Endothelial cell of umbilical vein (primary cell): Measurements from ENCODE around the gene SORCS2. TPM values are rescaled to one million over a fixed set of nuclear protein-coding genes. Genes with fewer than 3 reads are reported as not detected.

Source experiments
- BruUV-seq: library from RNA; stranded (reverse); fragments of 400-500 nt; replicated peaks from 2 replicates; lab custom pipeline; 2021; lab: Mats Ljungman, UMichigan
- CTCF ChIA-PET: fragments of 300-600, 350-600 bp; sonication (Branson Sonifier 250); formaldehyde crosslinking; loops from one replicate; lab custom pipeline; 2021; ENCODE audit warnings: antibody characterized with exemption, inconsistent platforms; lab: Charles Lee
- POLR2A ChIA-PET: fragments of 300-600, 350-600 bp; sonication (Branson Sonifier 250); formaldehyde crosslinking; loops from one replicate; lab custom pipeline; 2021; ENCODE audit warnings: antibody characterized with exemption, inconsistent platforms; lab: Charles Lee
- DNase-seq: peaks from one replicate; pipeline ENCODE4 v3.0.0-alpha.2; 2011; ENCODE audit warnings: low read depth, low spot score
- FAIRE-seq: peaks from 2 replicates; lab custom pipeline; 2011; peaks lifted over from hg19 to GRCh38; lab: Jason Lieb, UNC
- H2AFZ ChIP-seq: 2 replicates; pipeline ENCODE4 v1.6.0; 2012; ENCODE audit warnings: low read depth, low read length, control low read depth, inconsistent platforms
- H3K27ac ChIP-seq: 2 replicates; pipeline ENCODE4 v1.5.1; 2011; ENCODE audit warnings: low read depth, mild to moderate bottlenecking, control low read depth, low read length, moderate library complexity; ENCODE audit not compliant: insufficient read depth
- H3K27me3 ChIP-seq, 2 experiments: 2 replicates each; pipeline versions ENCODE4 v1.6.0 to v1.6.1; 2011; ENCODE audit warnings: low read length in 2 of 2, mixed read lengths in 1 of 2; ENCODE audit not compliant: control insufficient read depth in 2 of 2, insufficient read depth in 2 of 2
- H3K36me3 ChIP-seq, 2 experiments: 2 replicates in 1 of 2; 3 replicates in 1 of 2; pipeline ENCODE4 v1.5.1; 2011; ENCODE audit warnings: low read length in 2 of 2, mild to moderate bottlenecking in 1 of 2, moderate library complexity in 1 of 2; ENCODE audit not compliant: control insufficient read depth in 2 of 2, insufficient read depth in 2 of 2; ENCODE audit errors: extremely low read depth in 1 of 2
- H3K4me1 ChIP-seq: 3 replicates; pipeline ENCODE4 v1.5.1; 2011; ENCODE audit warnings: mild to moderate bottlenecking, low read length; ENCODE audit not compliant: control insufficient read depth, insufficient read depth; ENCODE audit errors: extremely low read depth
- H3K4me2 ChIP-seq: 2 replicates; pipeline ENCODE4 v1.6.1; 2011; ENCODE audit warnings: low read length, control low read depth, mixed read lengths; ENCODE audit not compliant: insufficient read depth
- H3K4me3 ChIP-seq, 3 experiments: fragments of 200-600 bp in 1 of 3; sonication (generic), shearing (Covaris generic) in 1 of 3; replicated peaks in 1 of 3; 2 replicates each; pipeline ENCODE4 v1.5.1; 2011 to 2016; ENCODE audit warnings: control low read depth in 3 of 3, low read length in 3 of 3, mild to moderate bottlenecking in 2 of 3, inconsistent platforms in 1 of 3, low read depth in 1 of 3, moderate library complexity in 1 of 3; ENCODE audit not compliant: insufficient read depth in 1 of 3
- H3K79me2 ChIP-seq: 2 replicates; pipeline ENCODE4 v1.6.0; 2012; ENCODE audit warnings: low read length, inconsistent platforms; ENCODE audit not compliant: control insufficient read depth, insufficient read depth
- H3K9ac ChIP-seq: replicated peaks from 2 replicates; pipeline ENCODE3; 2011; ENCODE audit warnings: low read length, control low read depth; ENCODE audit not compliant: insufficient read depth; ENCODE audit errors: extremely low read depth
- H3K9me1 ChIP-seq: replicated peaks from 3 replicates; pipeline ENCODE4 v1.6.0; 2011; ENCODE audit warnings: mild to moderate bottlenecking, low read length; ENCODE audit not compliant: control insufficient read depth, insufficient read depth; ENCODE audit errors: extremely low read depth
- H3K9me3 ChIP-seq: replicated peaks from 2 replicates; pipeline ENCODE4 v1.5.1; 2012; ENCODE audit warnings: low read length, inconsistent platforms; ENCODE audit not compliant: control insufficient read depth, insufficient read depth
- H4K20me1 ChIP-seq: replicated peaks from 2 replicates; pipeline ENCODE3; 2011; ENCODE audit warnings: mild to moderate bottlenecking, low read length; ENCODE audit not compliant: control insufficient read depth, insufficient read depth; ENCODE audit errors: extremely low read depth
- EZH2 ChIP-seq: IDR thresholded peaks from 2 replicates; pipeline ENCODE4 v1.6.1; 2012; ENCODE audit warnings: borderline replicate concordance, low read depth, mild to moderate bottlenecking, moderate library complexity, low read length, inconsistent platforms; ENCODE audit not compliant: severe bottlenecking
- FOS ChIP-seq: IDR thresholded peaks from 2 replicates; pipeline ENCODE4 v1.6.1; 2011; ENCODE audit warnings: mild to moderate bottlenecking, low read length, moderate library complexity, borderline replicate concordance; ENCODE audit not compliant: insufficient read depth
- GATA2 ChIP-seq: IDR thresholded peaks from 2 replicates; pipeline ENCODE4 v1.7.0; 2011; ENCODE audit warnings: low read depth, mild to moderate bottlenecking, moderate library complexity, mixed read lengths, low read length; ENCODE audit not compliant: insufficient read length, insufficient read depth
- JUN ChIP-seq: IDR thresholded peaks from 2 replicates; pipeline ENCODE4 v1.6.1; 2011; ENCODE audit warnings: borderline replicate concordance, low read depth; ENCODE audit not compliant: insufficient read length, insufficient read depth
- MYC ChIP-seq: IDR thresholded peaks from one replicate; pipeline ENCODE4 v1.6.1; 2011; ENCODE audit warnings: mild to moderate bottlenecking, low read depth, low read length
- POLR2A ChIP-seq: IDR thresholded peaks from 2 replicates; pipeline ENCODE4 v1.6.1; 2012; ENCODE audit warnings: low read depth, mild to moderate bottlenecking, control low read depth, low read length
- POLR2AphosphoS5 ChIP-seq: IDR thresholded peaks from 2 replicates; pipeline ENCODE4 v1.6.1; 2012; ENCODE audit warnings: low read depth, mild to moderate bottlenecking, control low read depth, low read length, moderate library complexity; ENCODE audit not compliant: insufficient read depth
- dilution Hi-C: fragments of 300-500 bp; cut with MboI; formaldehyde crosslinking; loops from one replicate; pipeline ENCODE4 v1.15.0; 2019; ENCODE audit warnings: low sequenced_read_pairs; ENCODE audit not compliant: extremely low pct_ligation_motif_present
- intact Hi-C: fragments of 100-400 bp; cut with micrococcal nuclease; formaldehyde crosslinking; loops from one replicate; pipeline ENCODE4 v1.10.0; 2022
- polyA plus RNA-seq, 4 experiments: library from polyadenylated mRNA; depleted of rRNA in 3 of 4; stranded (reverse) in 3 of 4; unstranded in 1 of 4; fragments of >200 nt; gene quantifications; 2 replicates each; pipeline versions ENCODE4 v1.2.1 to v1.2.3, GENCODE V29; 2011 to 2012; ENCODE audit warnings: missing spikeins in 1 of 4
- total RNA-seq: library from RNA; stranded (reverse); gene quantifications from 2 replicates; pipeline ENCODE4 v1.2.3, GENCODE V29; 2021
- TF ChIP-seq, protein P1 (sequence below), 2 donors: IDR thresholded peaks; 1 replicate in 1 of 2; 2 replicates in 1 of 2; pipeline ENCODE4 v1.5.1; 2011; ENCODE audit warnings: low read length in 2 of 2, mild to moderate bottlenecking in 2 of 2, moderate library complexity in 2 of 2, control low read depth in 1 of 2, inconsistent platforms in 1 of 2, low read depth in 1 of 2; ENCODE audit not compliant: insufficient read depth in 1 of 2; ENCODE audit errors: extremely low read depth in 1 of 2
- TF ChIP-seq, protein P2 (sequence below): IDR thresholded peaks from 2 replicates; pipeline ENCODE4 v1.6.1; 2011; ENCODE audit not compliant: insufficient read depth, insufficient read length

The SORCS2 gene
- total and polyA plus RNA-seq, 2 donors (not counting 3 experiments of a cell fraction or from before 2014, with no cell fraction given), result not detected

- POLR2A ChIA-PET, result no interaction called here
- CTCF ChIA-PET, result interaction anchor here (0.6 to 2.2 kb wide), 2 partner anchors 10 to 14 kb away, joined by 3 to 9 read pairs; no protein-coding TSS in a partner anchor
These were observed 133.2 kb downstream of the SORCS2 start for GRCh38 chr4:7325541-7325940.

More at GRCh38 chr4:7325541-7325940, 133.2 kb downstream of the SORCS2 start:
- Histone ChIP-seq H3K27me3 (no peaks in the 10 kb centered on the region), H3K9me3 (no peaks in the 10 kb centered on the region), H4K20me1 (no peaks in the 10 kb centered on the region), H3K9ac (no peak overlapping the region), H3K4me1 (no peaks in the 10 kb centered on the region), H2AFZ (no peak overlapping the region), H3K9me1 (no peaks in the 10 kb centered on the region), H3K36me3 (no peaks in the 10 kb centered on the region), H3K79me2 (no peaks in the 10 kb centered on the region), H3K27ac (no peak overlapping the region), H3K4me3 (no peak overlapping the region), H3K4me2 (no peak overlapping the region)
- TF ChIP-seq EZH2 (no peak), POLR2A (no peak), JUN (no peak), POLR2AphosphoS5 (no peak), FOS (no peak), GATA2 (no peak), MYC (no peak)
- TF ChIP-seq, protein P1, sequence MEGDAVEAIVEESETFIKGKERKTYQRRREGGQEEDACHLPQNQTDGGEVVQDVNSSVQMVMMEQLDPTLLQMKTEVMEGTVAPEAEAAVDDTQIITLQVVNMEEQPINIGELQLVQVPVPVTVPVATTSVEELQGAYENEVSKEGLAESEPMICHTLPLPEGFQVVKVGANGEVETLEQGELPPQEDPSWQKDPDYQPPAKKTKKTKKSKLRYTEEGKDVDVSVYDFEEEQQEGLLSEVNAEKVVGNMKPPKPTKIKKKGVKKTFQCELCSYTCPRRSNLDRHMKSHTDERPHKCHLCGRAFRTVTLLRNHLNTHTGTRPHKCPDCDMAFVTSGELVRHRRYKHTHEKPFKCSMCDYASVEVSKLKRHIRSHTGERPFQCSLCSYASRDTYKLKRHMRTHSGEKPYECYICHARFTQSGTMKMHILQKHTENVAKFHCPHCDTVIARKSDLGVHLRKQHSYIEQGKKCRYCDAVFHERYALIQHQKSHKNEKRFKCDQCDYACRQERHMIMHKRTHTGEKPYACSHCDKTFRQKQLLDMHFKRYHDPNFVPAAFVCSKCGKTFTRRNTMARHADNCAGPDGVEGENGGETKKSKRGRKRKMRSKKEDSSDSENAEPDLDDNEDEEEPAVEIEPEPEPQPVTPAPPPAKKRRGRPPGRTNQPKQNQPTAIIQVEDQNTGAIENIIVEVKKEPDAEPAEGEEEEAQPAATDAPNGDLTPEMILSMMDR (IDR thresholded peaks at IDR 0.05; ENCODE audit: extremely low read depth in 1 of 2, insufficient read depth in 1 of 2, low read depth in 1 of 2, low read length in 2 of 2), result no peak
- TF ChIP-seq, protein P2, sequence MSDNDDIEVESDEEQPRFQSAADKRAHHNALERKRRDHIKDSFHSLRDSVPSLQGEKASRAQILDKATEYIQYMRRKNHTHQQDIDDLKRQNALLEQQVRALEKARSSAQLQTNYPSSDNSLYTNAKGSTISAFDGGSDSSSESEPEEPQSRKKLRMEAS, result no peak
- intact Hi-C loops, result no loop called here
- dilution Hi-C loops, result no loop called here
- FAIRE-seq (no peak), DNase-seq (no peak)
- BruUV-seq, result no TSS peak
